Suprapubic skin (tissue), 3 donors: ENCODE measurements around the gene GRPEL2.

ENCODE experiments used
- CTCF ChIP-seq, 2 donors: fragments of 200-600 bp in 1 of 2; fragments of 450-650 bp in 1 of 2; sonication (generic) in 1 of 2; IDR thresholded peaks; one replicate each; pipeline ENCODE4 v1.5.1; 2016 to 2019; ENCODE audit warnings: antibody characterized with exemption in 2 of 2, mild to moderate bottlenecking in 1 of 2, moderate library complexity in 1 of 2
- POLR2AphosphoS5 ChIP-seq, 3 donors: sonication (generic); formaldehyde crosslinking; IDR thresholded peaks; one replicate each; pipeline ENCODE4 v1.6.1; 2017; ENCODE audit warnings: antibody characterized with exemption in 3 of 3

- TF ChIP-seq CTCF (IDR thresholded peaks at IDR 0.05): no peak
- TF ChIP-seq POLR2AphosphoS5 (IDR thresholded peaks at IDR 0.05): no peak
These were observed 6.9 kb upstream of the GRPEL2 start for GRCh38 chr5:149338364-149338763.
